SJSA1 (cell line): ENCODE results near the gene JAKMIP2. TPM values are rescaled to one million over a fixed set of nuclear protein-coding genes. Genes with fewer than 3 reads are reported as not detected.

Experiments
- DNase-seq, 2 experiments: peaks; one replicate each; pipeline ENCODE4 v3.0.0-alpha.2; 2015 to 2020; ENCODE audit warnings: low spot score in 2 of 2, low read depth in 1 of 2
- H3K27ac ChIP-seq: fragments of 250-450 bp; sonication (Bioruptor Pico); 2 replicates; pipeline ENCODE4 v1.5.1; 2020; ENCODE audit warnings: mild to moderate bottlenecking, moderate library complexity
- H3K27me3 ChIP-seq: fragments of 250-450 bp; sonication (Bioruptor Pico); replicated peaks from 2 replicates; pipeline ENCODE4 v1.5.1; 2020; ENCODE audit warnings: mild to moderate bottlenecking, moderate library complexity
- H3K36me3 ChIP-seq: fragments of 250-450 bp; sonication (Bioruptor Pico); 2 replicates; pipeline ENCODE4 v1.5.1; 2020; ENCODE audit warnings: mild to moderate bottlenecking
- H3K4me1 ChIP-seq: fragments of 250-450 bp; sonication (Bioruptor Pico); replicated peaks from 2 replicates; pipeline ENCODE4 v1.6.1; 2021; ENCODE audit warnings: mild to moderate bottlenecking
- H3K4me3 ChIP-seq: fragments of 250-450 bp; sonication (Bioruptor Pico); 2 replicates; pipeline ENCODE4 v1.5.1; 2020; ENCODE audit warnings: mild to moderate bottlenecking
- H3K9me3 ChIP-seq: fragments of 250-450 bp; sonication (Bioruptor Pico); replicated peaks from 2 replicates; pipeline ENCODE4 v1.5.1; 2020; ENCODE audit warnings: mild to moderate bottlenecking
- total RNA-seq: library from RNA; depleted of rRNA; stranded (reverse); fragments of >200 nt; shearing (Covaris generic); gene quantifications from 2 replicates; pipeline ENCODE4 v1.2.3, GENCODE V29; 2014

JAKMIP2 gene
- total RNA-seq, 1 experiment from 2014 or later = 0.79 TPM

GRCh38 chr5:147773587-147773986 lies 8.9 kb downstream of the JAKMIP2 start:
- Histone ChIP-seq H3K4me3 (no peak overlapping the region), H3K9me3 (no peaks in the 10 kb centered on the region)
- no peak for DNase-seq

GRCh38 chr5:147773139-147773538 lies 9.4 kb downstream of the JAKMIP2 start:
- no peak for DNase-seq
- Histone ChIP-seq H3K4me1 (no peaks in the 10 kb centered on the region), H3K27me3 (peaks cover 5% of the 10 kb centered on the region; the same call in 1 of the 2 replicates), H3K9me3 (no peaks in the 10 kb centered on the region), H3K4me3 (no peak overlapping the region), H3K27ac (no peak overlapping the region), H3K36me3 (no peaks in the 10 kb centered on the region)

More at GRCh38 chr5:147773587-147773986, 8.9 kb downstream of the JAKMIP2 start:
- Histone ChIP-seq H3K4me1 (no peaks in the 10 kb centered on the region), H3K27me3 (peaks cover 5% of the 10 kb centered on the region; the same call in 1 of the 2 replicates), H3K27ac (no peak overlapping the region), H3K36me3 (no peaks in the 10 kb centered on the region)

GRCh38 chr5:147767048-147767447 lies 15.5 kb downstream of the JAKMIP2 start:
- no peaks in the 10 kb centered on the region for H3K36me3 ChIP-seq
- H3K4me3 ChIP-seq = no peak overlapping the region
- peaks cover 5% of the 10 kb centered on the region; the same call in 1 of the 2 replicates for H3K27me3 ChIP-seq
- H3K9me3 ChIP-seq = no peaks in the 10 kb centered on the region
- DNase-seq = no peak
- no peak overlapping the region for H3K27ac ChIP-seq
- H3K4me1 ChIP-seq = peaks cover 17% of the 10 kb centered on the region

DNA sequence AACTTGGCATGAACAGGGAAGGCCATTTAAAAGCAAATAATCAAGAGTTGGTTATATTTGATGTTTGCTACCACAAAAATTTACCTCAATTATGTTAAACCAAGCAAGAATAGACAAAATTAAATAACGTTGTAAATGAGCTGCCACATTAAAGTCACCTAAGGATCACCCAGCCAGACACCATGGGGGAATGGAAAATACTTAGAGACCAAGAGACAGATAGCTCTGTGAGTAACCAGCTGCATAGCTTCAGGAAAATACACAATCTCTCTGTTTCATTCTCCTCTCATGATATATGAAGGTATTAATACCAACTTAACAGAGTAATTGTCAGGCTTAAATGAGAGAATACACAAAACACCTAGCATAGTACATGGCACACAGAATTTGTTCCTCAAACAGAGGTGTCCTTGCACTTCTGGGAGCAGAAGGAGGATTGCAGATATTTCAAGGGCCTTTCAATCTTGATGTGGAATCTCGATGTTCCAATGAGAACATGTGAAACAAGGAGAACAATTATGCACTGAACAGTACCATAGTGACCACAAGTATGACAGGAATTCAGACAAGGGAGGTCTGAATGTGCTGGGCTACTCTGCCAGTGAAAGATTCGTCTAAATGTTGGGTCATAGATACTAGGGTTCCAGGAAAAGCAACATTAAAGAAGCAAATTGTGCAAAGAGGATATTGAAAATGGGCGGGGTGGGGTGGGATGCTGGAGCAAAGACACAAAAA lies 18.6 kb downstream of the JAKMIP2 start:
- H3K4me1 ChIP-seq = peaks cover 17% of the 10 kb centered on the region
- peak overlapping the region; percentile 70 for H3K27ac ChIP-seq
- H3K4me3 ChIP-seq = no peak overlapping the region
- no peaks in the 10 kb centered on the region for H3K9me3 ChIP-seq
- peak; percentile 59 to 84 for DNase-seq
- no peaks in the 10 kb centered on the region for H3K27me3 ChIP-seq
- H3K36me3 ChIP-seq = no peaks in the 10 kb centered on the region

- no peak overlapping the region for H3K4me3 ChIP-seq
- DNase-seq = no peak
- H3K27me3 ChIP-seq = no peaks in the 10 kb centered on the region
- H3K4me1 ChIP-seq = peaks cover 17% of the 10 kb centered on the region
- no peak overlapping the region for H3K27ac ChIP-seq
- H3K9me3 ChIP-seq = no peaks in the 10 kb centered on the region
- no peaks in the 10 kb centered on the region for H3K36me3 ChIP-seq
Measured at GRCh38 chr5:147760086-147760875, 22.2 kb downstream of the JAKMIP2 start.

GRCh38 chr5:147759441-147759840 lies 23.1 kb downstream of the JAKMIP2 start:
- Histone ChIP-seq H3K36me3 (no peaks in the 10 kb centered on the region), H3K9me3 (no peaks in the 10 kb centered on the region), H3K4me1 (peaks cover 15% of the 10 kb centered on the region), H3K27ac (no peak overlapping the region), H3K4me3 (no peak overlapping the region), H3K27me3 (no peaks in the 10 kb centered on the region)
- no peak for DNase-seq

DNA sequence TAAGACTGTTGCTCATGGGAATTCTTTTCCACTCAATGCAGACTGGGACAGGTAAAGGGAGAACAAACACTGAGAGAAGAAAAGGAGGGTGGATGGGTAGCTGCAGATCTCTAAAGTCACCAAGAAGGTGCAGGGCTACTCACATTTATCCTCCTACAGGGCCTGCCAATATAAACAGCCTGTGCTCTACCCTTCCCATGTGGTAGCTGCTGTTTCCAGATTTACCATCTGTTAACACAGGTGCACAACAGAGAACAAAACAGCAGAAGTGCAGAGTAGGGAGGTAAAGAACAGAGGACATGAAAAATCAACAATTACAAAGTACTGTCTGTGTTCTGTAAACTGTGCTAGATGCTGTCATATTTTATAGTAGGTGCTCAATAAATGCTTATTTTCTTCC lies 26.0 kb downstream of the JAKMIP2 start:
- no peak overlapping the region for H3K4me3 ChIP-seq
- H3K27ac ChIP-seq = no peak overlapping the region
- H3K4me1 ChIP-seq = no peaks in the 10 kb centered on the region
- H3K36me3 ChIP-seq = no peaks in the 10 kb centered on the region
- no peaks in the 10 kb centered on the region for H3K27me3 ChIP-seq
- DNase-seq = no peak
- no peaks in the 10 kb centered on the region for H3K9me3 ChIP-seq

DNA sequence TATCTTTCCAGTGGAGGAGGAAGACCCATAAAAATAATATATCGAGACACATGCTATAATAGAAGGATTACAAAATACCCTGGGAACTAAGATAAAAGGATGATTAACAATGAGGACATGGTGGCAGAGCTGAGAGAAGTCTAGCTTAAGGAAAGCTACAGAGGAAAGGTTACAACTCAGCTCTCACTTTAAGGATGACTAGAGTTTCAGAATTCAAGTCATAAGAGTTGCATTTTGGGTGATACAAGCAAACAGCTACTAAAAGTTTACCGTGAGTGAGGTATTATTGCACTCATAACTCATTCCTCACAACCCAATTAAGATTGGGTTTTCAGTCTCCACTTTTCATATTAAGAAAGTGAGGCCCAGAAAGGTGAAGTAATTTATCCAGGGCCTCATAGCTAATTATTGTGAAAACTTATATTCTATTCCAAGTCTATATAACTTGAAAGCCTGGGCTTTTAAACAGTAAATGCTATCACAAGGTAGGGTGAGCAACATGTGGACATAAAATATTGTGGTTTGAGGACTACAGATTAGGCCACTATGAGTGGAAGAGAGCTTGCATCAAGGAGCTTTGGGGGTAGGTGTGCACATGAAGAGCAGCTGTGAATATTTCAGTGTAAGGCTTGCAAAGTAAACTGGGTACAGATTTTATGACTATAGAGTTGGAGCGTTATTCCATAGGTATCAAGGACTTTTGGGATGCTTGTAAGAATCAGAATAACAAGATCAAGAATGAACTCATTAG lies 28.0 kb downstream of the JAKMIP2 start:
- DNase-seq = no peak
- no peaks in the 10 kb centered on the region for H3K4me1 ChIP-seq
- H3K27ac ChIP-seq = no peak overlapping the region
- H3K36me3 ChIP-seq = no peaks in the 10 kb centered on the region
- H3K4me3 ChIP-seq = no peak overlapping the region
- H3K9me3 ChIP-seq = no peaks in the 10 kb centered on the region
- no peaks in the 10 kb centered on the region for H3K27me3 ChIP-seq

- H3K9me3 ChIP-seq = no peaks in the 10 kb centered on the region
- no peak overlapping the region for H3K4me3 ChIP-seq
- no peaks in the 10 kb centered on the region for H3K36me3 ChIP-seq
- DNase-seq = no peak
- no peak overlapping the region for H3K27ac ChIP-seq
- H3K4me1 ChIP-seq = no peaks in the 10 kb centered on the region
- no peaks in the 10 kb centered on the region for H3K27me3 ChIP-seq
Measured at GRCh38 chr5:147753765-147754164, 28.8 kb downstream of the JAKMIP2 start.

GRCh38 chr5:147752666-147753290 lies 29.8 kb downstream of the JAKMIP2 start:
- H3K4me3 ChIP-seq = no peak overlapping the region
- H3K27ac ChIP-seq = no peak overlapping the region
- H3K9me3 ChIP-seq = no peaks in the 10 kb centered on the region
- no peaks in the 10 kb centered on the region for H3K36me3 ChIP-seq
- H3K27me3 ChIP-seq = no peaks in the 10 kb centered on the region
- no peak for DNase-seq
- no peaks in the 10 kb centered on the region for H3K4me1 ChIP-seq

GRCh38 chr5:147752033-147752432 lies 30.5 kb downstream of the JAKMIP2 start:
- Histone ChIP-seq H3K9me3 (no peaks in the 10 kb centered on the region), H3K27ac (no peak overlapping the region), H3K27me3 (no peaks in the 10 kb centered on the region), H3K4me3 (no peak overlapping the region), H3K4me1 (no peaks in the 10 kb centered on the region), H3K36me3 (no peaks in the 10 kb centered on the region)
- no peak for DNase-seq

GRCh38 chr5:147751156-147751830 lies 31.2 kb downstream of the JAKMIP2 start:
- Histone ChIP-seq H3K9me3 (no peaks in the 10 kb centered on the region), H3K27ac (no peak overlapping the region), H3K4me1 (no peaks in the 10 kb centered on the region), H3K36me3 (no peaks in the 10 kb centered on the region), H3K27me3 (no peaks in the 10 kb centered on the region), H3K4me3 (no peak overlapping the region)
- no peak for DNase-seq

DNA sequence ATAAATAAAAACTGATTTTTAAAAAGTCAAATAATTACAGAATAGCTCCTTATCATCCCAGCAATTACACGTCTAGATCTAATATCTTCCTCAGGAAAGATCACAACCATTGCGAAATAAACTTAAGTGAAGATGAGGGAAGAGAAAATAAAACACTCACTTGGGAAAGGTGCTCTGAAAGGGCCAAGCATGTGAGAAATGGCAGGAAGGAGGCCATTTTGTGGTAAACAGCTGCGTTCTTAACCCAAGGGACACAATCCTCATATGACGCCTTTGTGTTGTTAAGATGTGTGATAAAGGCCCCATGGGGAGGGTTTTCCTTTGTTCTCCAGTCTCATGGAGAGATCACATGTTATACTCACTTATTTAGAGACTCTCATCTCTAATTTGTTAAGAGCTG lies 32.5 kb downstream of the JAKMIP2 start:
- Histone ChIP-seq H3K4me1 (no peaks in the 10 kb centered on the region), H3K9me3 (no peaks in the 10 kb centered on the region), H3K4me3 (no peak overlapping the region), H3K27ac (no peak overlapping the region), H3K36me3 (no peaks in the 10 kb centered on the region), H3K27me3 (no peaks in the 10 kb centered on the region)
- DNase-seq = no peak
